HG03521 (cell line): ENCODE measurements around the gene GLIPR2.

Experiments used
- ATAC-seq: cut with Tn5 transposase; IDR thresholded peaks from one replicate; pipeline ENCODE4 v1.9.1; 2021; ENCODE audit warnings: mild to moderate bottlenecking, moderate library complexity; ENCODE audit not compliant: unreplicated experiment

Gene GLIPR2

DNA sequence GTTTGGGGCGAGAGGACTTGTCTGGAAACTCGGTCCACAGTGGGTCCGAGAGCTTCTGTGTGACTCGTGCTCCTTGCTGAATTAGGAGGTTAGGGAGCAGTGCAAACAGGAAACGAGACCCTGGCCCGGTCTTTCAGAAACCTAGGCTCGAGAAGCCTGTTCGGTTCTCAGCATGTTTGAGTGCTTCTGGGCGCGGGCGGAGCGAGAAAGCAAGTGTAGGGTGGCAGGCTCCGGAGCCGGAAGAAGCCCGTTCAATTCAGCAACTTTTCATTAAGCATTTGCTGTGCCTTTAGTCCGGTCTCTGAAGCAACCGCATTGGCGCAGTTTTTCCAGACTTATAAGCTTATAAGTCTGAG is 54.7 kb downstream of the GLIPR2 start:
- ATAC-seq, result peak; percentile 11

GRCh38 chr9:36191686-36192085 is 55.2 kb downstream of the GLIPR2 start:
- ATAC-seq, result no peak

- no peak for ATAC-seq
These were observed 55.7 kb downstream of the GLIPR2 start for GRCh38 chr9:36192196-36192595.

DNA sequence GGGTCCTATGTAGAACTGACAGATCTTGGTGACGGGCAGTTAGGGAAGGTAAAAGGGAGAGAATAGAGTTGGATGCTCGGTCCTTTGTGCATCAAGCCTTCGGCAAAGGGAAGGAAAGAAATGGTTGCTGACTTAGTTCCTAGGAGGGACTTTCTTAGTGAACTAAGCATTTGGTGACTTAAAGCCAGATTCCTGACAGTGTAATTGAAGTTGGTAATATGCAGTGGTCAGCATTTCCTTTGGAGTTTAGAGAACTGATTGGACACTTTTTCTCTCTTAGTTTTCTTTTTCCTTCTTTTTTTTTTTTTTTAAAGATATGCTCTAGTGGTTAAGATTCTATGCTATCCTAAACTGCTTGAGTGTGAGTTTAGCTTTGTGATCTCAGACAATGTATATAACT is 56.5 kb downstream of the GLIPR2 start:
- no peak for ATAC-seq

GRCh38 chr9:36194326-36195000 is 57.9 kb downstream of the GLIPR2 start:
- no peak for ATAC-seq

GRCh38 chr9:36204906-36205547 is 68.5 kb downstream of the GLIPR2 start:
- ATAC-seq, result no peak

DNA sequence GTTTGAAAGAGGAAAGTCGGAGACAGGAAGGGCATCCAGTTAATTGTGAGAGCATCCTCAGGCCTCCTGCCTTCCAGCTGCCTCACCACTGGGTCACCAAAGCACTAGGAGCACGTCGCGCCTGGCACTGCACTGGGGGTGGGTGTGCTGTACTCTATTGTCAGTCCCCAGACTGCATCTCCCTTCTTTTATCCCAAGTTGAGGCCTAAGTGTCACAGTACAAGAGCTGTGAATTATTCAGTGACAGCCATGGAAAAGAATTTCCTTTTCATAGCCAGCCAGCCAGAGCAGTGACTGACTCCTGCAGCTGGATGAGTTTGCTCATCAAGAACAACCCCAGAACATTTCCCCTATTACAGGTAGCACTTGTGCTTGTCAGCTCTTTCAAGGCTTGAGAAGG is 70.5 kb downstream of the GLIPR2 start:
- ATAC-seq, result no peak

- no peak for ATAC-seq
These were observed 71.0 kb downstream of the GLIPR2 start for GRCh38 chr9:36207546-36208012.

DNA sequence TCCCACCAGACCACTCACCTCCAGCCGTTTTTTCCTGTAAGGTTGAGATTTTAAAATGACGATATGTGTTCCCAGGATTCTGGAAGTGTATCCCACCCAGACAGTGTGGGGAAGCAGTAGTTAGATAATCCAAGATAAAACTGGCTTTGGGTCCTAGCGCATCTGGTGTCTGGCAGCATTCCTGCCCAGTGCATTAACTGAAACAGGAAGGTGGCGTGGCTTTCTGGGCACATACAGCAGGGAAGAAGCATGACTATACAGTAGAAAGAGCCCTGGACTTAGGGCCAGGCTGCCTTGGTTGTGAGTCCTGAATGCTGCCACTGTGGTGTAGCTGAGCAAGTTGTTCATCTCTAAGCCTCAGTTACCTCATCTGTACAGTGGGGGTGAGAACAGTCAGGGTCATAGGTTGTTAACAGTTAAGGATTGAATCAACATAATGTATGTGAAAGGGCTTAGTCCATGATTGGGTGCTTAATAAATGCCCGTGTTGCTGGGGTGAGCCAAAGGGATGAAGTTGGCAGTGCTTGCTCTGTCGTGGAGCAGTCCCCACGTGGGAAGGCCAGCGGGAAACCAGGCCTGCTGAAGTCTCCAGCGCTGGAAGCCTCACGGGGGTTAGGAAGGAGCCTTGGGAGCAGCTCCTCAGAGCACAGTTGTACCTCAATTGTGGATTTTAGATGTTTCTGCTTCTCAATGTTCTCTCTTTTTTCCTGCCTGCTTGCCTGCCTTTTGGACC is 72.2 kb downstream of the GLIPR2 start:
- no peak for ATAC-seq

- ATAC-seq, result no peak
These were observed 74.2 kb downstream of the GLIPR2 start for GRCh38 chr9:36210722-36211121.

DNA sequence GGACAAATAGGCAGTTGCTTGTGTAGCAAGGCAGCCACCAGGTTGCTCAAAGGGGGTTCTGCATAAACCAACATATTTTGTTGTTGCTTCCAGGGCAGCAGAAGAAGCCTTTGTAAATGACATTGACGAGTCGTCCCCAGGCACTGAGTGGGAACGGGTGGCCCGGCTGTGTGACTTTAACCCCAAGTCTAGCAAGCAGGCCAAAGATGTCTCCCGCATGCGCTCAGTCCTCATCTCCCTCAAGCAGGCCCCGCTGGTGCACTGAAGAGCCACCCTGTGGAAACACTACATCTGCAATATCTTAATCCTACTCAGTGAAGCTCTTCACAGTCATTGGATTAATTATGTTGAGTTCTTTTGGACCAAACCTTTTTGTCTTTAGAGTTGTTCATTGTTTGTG is 75.0 kb downstream of the GLIPR2 start:
- no peak for ATAC-seq

DNA sequence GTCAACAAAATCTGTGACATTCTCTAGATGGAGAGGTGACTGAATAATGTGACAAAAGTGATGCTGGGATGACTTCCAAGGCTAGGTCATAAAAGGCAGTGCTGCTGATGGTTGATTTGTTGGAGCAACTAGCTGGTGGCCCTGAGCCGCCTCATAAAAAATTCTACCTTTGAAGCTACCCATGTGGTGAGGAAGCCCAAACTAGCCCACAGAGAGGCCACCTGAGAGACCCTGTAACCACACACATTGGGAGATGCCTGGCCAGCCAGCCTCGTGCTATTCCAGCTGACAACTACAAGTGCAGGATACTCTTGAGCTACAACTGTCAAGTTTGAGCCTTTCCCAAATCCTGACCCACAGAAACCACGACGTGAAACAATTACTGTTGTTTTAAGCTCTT is 76.9 kb downstream of the GLIPR2 start:
- no peak for ATAC-seq
